Caki2 (cell line): Measurements from ENCODE around the gene MVB12B. TPM values are rescaled to one million over a fixed set of nuclear protein-coding genes. Genes with fewer than 3 reads are reported as not detected.
A peak's percentile ranks its signal among the peaks of the same experiment; 100 is the strongest.

ENCODE experiments used
- DNase-seq: peaks from one replicate; pipeline ENCODE4 v3.0.0-alpha.2; 2015; ENCODE audit warnings: low read depth
- in situ Hi-C: cut with HindIII; loops from 2 replicates; pipeline ENCODE4 v1.10.0; 2016; ENCODE audit warnings: low sequenced_read_pairs, low pct_unique_long_range_greater_than_20kb, mixed read lengths
- total RNA-seq: library from RNA; depleted of rRNA; stranded (reverse); fragments of >200 nt; shearing (Covaris generic); gene quantifications from 2 replicates; pipeline ENCODE4 v1.2.3, GENCODE V29; 2014; ENCODE audit warnings: low replicate concordance

The MVB12B gene
- total RNA-seq, 1 experiment from 2014 or later, result 6.7 TPM

GRCh38 chr9:126392662-126393371 lies 66.2 kb downstream of the MVB12B start:
- in situ Hi-C loops, result no loop called here
- no peak for DNase-seq

- in situ Hi-C loops, result no loop called here
- no peak for DNase-seq
These were observed 67.2 kb downstream of the MVB12B start for GRCh38 chr9:126393876-126394275.

GRCh38 chr9:126394802-126395201 lies 68.2 kb downstream of the MVB12B start:
- in situ Hi-C loops, result no loop called here
- no peak for DNase-seq

- no peak for DNase-seq
- in situ Hi-C loops, result no loop called here
These were observed 69.0 kb downstream of the MVB12B start for GRCh38 chr9:126395439-126396212.

GRCh38 chr9:126397056-126397455 lies 70.4 kb downstream of the MVB12B start:
- in situ Hi-C loops, result no loop called here
- DNase-seq, result no peak

- peak; percentile 9 for DNase-seq
- in situ Hi-C loops, result no loop called here
These were observed 71.9 kb downstream of the MVB12B start for GRCh38 chr9:126398403-126399058.

GRCh38 chr9:126399251-126399650 lies 72.6 kb downstream of the MVB12B start:
- in situ Hi-C loops, result no loop called here
- no peak for DNase-seq

GRCh38 chr9:126399789-126400188 lies 73.2 kb downstream of the MVB12B start:
- in situ Hi-C loops, result no loop called here
- DNase-seq, result no peak

- in situ Hi-C loops, result no loop called here
- DNase-seq, result no peak
These were observed 73.9 kb downstream of the MVB12B start for GRCh38 chr9:126400571-126400970.

GRCh38 chr9:126401107-126401506 lies 74.5 kb downstream of the MVB12B start:
- no peak for DNase-seq
- in situ Hi-C loops, result no loop called here

GRCh38 chr9:126401581-126401980 lies 75.0 kb downstream of the MVB12B start:
- in situ Hi-C loops, result no loop called here

GRCh38 chr9:126403397-126403796 lies 76.8 kb downstream of the MVB12B start:
- in situ Hi-C loops, result no loop called here
- DNase-seq, result no peak

More at GRCh38 chr9:126401581-126401980, 75.0 kb downstream of the MVB12B start:
- DNase-seq, result no peak

GRCh38 chr9:126404459-126404858 lies 77.8 kb downstream of the MVB12B start:
- in situ Hi-C loops, result no loop called here
- no peak for DNase-seq

GRCh38 chr9:126406075-126406667 lies 79.5 kb downstream of the MVB12B start:
- DNase-seq, result no peak
- in situ Hi-C loops, result no loop called here

- no peak for DNase-seq
- in situ Hi-C loops, result no loop called here
These were observed 80.7 kb downstream of the MVB12B start for GRCh38 chr9:126407114-126407870.

GRCh38 chr9:126408004-126408403 lies 81.4 kb downstream of the MVB12B start:
- in situ Hi-C loops, result no loop called here
- no peak for DNase-seq

GRCh38 chr9:126410229-126410628 lies 83.6 kb downstream of the MVB12B start:
- in situ Hi-C loops, result no loop called here
- DNase-seq, result no peak
